ENCODE measurements around the gene FER1L5. TPM values are rescaled to one million over a fixed set of nuclear protein-coding genes. Genes with fewer than 3 reads are reported as not detected.

The FER1L5 gene
- 3.4 TPM for polyA plus RNA-seq (ENCODE audit: insufficient read length)

DNA sequence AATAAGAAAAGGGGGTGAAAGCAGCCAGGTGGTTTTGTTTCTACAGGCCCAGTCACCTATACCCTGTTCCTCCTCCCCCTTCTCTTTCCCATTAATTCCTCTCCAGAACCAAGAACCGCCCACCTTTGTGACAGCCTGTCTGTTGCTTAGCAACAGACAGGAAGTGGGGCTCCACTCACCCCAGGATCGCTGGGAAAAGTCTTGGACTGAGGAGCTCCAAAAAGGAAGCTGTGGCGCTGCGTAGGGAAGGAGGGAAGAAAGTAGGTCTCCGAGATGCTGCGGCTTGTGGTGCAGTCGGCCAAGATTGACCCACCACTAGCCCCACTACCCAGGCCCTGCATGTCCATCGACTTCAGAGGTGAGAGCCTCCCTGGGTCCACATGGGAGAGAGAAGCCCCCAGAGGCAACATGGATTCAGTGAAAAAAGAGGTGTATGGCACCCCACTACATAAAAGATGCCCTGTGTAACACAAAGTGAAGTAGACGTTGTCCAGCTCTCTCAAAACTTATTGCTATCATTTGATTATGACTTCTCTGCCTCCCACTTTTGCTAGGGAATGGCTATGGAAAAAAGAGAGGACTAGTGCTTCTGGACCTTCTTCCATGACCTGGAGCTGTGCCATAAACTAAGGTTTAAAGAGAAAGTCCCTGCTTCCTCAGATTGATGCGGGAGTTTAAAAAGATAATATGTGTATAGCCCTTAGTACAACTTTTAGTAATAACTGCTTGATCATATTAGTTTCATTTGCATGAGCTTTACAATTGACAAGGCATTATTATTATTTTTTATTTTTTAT, at the start of gene FER1L5:
TSS of gene FER1L5 (plus strand) at position 201 of the 797 bp plus-strand sequence. CDS start at position 274, 73 bp downstream.
- DNase-seq (ENCODE audit: low read depth), result no peak

- DNase-seq (ENCODE audit: low read depth), result no peak
Measured at GRCh38 chr2:96594282-96594681, 48.3 kb upstream of the FER1L5 start.

DNA sequence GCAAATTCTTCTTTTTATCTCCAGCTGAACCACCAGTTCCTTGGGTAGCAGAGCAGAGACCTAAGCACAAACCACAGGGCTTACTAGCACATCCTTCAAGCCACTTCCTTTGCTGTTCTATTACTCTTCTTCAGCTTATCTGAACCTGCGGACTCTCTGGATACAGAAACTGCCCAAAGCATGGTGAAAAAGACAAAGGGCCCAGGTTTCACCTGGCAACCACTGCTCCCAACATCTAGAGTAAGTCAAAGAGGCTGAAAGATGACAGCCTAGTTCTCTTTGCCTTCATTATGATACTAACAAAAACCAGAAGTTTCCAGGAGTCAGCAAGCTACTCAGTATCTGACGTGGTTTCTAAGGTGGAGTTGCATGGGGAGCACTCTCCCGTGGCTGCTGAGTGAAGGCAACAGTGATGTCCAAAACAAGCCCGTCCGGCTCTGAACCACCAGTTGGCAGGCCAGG, 47.8 kb upstream of the FER1L5 start:
- DNase-seq (ENCODE audit: low read depth), result no peak

DNA sequence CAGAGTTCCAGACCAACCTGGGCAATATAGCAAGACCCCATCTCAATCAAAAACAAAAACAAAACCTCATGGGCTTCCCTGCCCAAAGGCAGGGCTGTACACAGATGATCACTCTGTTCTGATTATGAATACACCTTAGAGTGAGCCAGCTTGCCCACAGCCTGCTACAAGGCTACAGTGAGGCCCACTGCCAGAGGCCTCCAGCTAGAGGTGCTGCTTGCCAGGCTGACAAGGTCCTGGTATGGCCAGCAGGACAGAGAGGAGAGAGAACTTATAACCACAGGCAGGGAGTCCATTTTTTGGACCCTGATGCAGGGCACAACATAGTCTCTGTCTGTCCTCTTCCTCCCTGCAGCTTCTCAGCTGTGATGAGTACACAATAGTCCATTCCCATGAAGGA, 46.0 kb upstream of the FER1L5 start:
- DNase-seq (ENCODE audit: low read depth), result no peak

- DNase-seq (ENCODE audit: low read depth), result no peak
Measured at GRCh38 chr2:96599941-96600340, 42.6 kb upstream of the FER1L5 start.

DNA sequence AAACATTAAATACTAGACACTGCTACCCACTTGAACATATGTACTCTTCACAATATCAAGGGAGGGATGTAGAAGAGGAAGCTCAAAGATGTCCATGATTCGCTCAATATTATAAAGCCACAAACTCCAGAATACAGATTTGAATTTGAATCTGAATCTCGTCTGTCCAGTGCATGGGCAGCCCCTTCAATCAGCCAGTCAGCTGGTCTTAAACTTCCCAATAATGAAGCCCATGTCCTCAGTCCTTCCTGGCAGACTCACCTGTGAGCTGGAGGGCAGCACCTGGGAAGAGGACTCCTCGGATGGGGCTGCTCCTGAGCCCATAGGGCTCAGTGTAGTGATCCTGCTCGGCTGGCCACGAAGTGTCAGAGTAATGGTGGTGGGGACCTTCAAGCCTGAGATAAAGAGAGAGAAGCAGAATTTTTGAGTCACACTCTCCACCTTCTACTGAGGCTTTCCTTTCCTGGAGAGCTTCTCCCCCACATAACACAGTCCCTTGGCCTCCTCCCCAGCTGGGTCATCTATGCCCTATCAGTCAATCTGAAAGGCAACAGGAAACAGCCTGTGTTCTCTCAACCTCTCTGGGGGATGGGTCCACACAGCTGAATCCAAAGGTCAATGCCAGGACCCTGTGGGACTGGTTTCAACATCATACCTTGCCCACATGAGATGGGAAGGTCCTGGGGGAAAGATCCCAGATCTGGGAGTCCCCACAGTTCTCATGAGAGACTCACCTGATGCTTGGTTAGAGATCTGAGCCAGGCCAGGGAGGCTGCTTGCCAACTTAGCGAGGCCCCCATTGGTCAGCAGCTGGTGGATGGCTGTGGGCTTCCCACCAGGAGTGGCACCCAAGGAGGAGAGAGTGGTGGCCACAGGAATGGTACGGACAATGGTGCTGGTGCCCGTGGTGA, 40.9 kb upstream of the FER1L5 start:
- DNase-seq (ENCODE audit: low read depth), result no peak

- DNase-seq (ENCODE audit: low read depth), result no peak
Measured at GRCh38 chr2:96602330-96602823, 40.2 kb upstream of the FER1L5 start.

DNA sequence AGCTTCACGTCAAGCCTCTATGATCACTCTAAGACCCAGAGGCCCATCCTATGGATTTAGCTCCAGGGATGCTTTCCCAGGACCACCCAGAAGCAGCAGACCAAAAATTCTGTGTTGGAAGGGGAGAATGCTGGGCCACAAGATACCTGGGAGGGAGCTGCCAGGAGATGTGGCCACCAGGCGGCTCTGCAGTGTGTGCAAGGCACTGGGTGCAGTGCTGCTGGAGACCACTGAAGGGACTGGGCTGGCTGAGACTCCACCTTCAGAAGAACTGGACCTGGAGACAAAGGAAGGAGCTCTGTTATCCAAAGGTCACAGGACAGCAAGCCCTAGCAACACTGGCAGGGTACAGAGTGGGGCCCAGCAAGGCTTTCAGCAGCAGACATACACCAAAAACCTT, 38.5 kb upstream of the FER1L5 start:
- no peak for DNase-seq (ENCODE audit: low read depth)

DNA sequence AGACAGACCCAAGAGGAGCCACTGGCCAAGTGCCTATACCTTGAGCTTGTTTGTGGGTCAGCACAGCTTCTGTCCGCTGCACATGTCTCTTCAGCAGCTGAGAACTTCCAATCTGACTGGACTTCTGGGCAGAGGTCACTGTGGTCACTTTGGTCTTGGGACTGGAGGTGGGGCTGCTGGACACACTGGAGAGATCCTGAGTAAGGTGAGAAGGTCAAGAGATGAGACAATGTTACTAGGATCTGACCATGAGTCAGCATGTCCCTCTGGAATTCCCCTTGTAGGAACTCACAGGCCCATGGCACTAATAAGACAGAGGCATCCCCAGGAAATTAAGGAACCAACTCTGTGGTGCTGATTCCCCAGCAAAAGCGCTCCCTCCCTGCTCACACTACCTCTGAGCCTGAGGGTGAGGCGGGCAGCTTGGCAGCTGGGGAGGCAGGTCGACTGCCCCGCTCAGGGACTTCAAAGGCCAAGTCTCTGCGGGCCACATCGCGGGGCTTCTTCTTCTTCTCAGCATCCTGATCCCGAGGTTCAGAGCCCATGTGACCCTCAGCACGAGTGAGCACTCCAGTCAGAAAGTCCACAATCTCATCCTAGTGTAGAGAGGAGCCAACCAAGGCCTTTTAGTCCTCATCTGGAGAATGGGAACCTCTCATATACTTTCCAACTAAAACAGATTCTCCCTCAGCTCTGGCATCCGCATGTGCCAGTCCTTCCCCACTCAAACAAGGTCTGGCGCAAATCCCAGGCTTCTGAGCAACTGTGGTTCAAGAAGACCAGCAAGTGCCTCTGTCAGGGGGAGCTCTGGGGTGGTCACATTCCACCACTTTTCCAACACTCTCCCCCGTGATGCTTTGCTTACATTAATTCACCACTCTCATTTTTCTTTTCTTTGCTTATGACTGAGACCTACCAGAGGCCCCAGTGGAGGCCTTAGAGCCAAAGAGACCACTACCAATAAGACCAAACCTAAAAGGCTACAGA, 33.8 kb upstream of the FER1L5 start:
- DNase-seq (ENCODE audit: low read depth), result no peak

DNA sequence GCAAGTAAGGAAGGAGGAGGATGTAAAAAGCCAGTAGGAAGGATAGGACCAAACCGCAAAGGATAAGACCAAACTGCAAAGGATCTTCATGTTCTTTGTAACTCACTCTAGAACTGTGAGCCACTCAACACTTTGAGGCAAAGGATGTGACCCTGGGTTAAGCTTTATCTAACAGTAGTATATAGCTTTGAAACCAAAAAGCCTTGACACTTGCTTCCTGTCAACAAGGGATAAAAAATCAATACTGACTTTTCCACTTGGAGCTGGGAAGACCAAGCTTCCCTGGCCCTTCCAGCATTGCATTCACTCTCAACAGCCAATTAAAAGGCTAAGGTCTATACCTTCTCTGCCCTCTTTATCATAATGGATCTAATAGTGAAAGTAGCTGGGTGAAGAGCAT, 26.4 kb upstream of the FER1L5 start:
- DNase-seq (ENCODE audit: low read depth), result no peak

GRCh38 chr2:96616535-96616934, 26.0 kb upstream of the FER1L5 start:
- no peak for DNase-seq (ENCODE audit: low read depth)

DNA sequence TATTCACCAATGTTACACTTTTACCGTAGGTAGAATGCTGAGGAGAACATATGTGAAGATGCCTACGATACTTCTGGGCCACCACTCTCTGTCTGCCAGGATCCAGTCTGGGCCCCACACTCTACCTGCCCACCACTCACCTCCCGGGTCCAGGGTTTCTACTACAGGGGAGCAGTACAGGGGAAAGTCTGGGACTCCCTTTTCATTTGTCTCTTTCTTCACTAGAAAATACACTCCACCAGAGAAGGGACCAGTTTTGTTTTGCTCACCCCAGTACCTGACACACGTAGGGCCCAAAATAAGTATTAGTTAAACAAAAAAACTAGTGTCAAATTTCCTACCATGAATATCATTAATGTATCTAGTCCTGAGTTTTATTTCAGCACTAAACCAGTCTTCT, 25.6 kb upstream of the FER1L5 start:
- no peak for DNase-seq (ENCODE audit: low read depth)

GRCh38 chr2:96618596-96619283, 23.8 kb upstream of the FER1L5 start:
- no peak for DNase-seq (ENCODE audit: low read depth)

DNA sequence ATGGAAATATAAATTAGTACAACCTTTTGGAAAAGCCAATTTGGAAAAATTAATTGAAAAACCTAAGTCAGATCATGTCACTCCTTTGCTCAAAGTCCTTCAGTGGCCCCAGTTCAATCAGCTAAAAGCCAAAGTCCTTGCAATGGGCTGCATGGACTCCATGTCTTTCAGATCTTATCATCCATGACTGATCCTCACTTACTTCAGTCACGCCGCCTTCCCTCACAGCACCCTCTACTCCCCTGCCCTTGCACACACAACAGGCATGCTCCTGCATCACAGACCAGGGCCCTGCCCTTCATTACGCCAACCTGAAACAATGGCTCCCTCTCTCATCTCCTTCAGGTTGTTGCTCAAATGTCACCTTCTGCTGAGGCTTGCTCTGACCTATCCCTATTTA, 20.0 kb upstream of the FER1L5 start:
- DNase-seq (ENCODE audit: low read depth), result no peak

GRCh38 chr2:96623116-96623515, 19.4 kb upstream of the FER1L5 start:
- no peak for DNase-seq (ENCODE audit: low read depth)

DNA sequence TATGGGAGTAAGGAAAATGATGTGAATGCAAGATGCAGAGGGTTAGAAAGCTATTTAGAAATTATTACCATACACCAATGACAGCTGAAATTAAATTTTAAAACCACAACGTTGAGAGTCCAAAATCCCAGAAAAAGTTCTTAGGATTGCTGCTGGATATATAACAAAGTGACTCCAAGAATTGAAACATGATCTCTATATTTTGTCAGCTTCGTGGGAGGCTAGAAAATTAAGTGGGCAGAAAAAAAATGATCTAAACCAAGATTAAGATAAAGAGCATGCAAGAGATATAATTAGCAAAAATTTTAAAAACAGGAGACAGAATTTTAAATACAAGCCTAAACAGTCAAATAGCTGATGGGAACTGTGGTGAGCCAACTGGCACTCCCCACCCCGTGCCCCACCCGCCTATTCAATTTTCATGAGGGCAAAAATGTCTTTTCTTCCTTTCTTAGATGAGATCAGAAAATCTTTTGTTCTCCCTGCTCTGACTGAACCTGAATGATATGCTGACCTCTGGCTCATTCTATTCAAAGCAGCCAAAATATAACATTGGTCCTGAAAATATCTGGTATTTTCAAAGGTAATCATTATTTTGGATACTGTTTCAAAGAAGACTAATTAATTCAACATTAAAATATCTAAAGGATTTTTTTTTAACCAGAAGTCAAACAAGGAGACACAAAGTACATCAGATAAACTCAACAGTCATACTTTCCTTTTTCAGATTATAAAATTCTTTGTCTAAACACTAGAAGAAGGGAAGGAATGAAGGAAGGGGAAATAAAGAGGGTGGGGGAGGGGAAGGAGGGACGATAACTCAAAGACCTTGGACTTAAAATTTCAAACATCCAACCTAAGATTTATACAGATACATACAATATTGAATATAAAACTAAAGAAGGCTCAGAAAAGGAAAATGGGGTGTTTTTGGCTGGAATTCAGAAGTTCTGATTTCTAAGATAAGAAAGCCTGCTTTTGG, 16.7 kb upstream of the FER1L5 start:
- no peak for DNase-seq (ENCODE audit: low read depth)

- DNase-seq (ENCODE audit: low read depth), result no peak
Measured at GRCh38 chr2:96626553-96626942, 16.0 kb upstream of the FER1L5 start.

GRCh38 chr2:96631804-96632435, 10.6 kb upstream of the FER1L5 start:
- DNase-seq (ENCODE audit: low read depth), result no peak

DNA sequence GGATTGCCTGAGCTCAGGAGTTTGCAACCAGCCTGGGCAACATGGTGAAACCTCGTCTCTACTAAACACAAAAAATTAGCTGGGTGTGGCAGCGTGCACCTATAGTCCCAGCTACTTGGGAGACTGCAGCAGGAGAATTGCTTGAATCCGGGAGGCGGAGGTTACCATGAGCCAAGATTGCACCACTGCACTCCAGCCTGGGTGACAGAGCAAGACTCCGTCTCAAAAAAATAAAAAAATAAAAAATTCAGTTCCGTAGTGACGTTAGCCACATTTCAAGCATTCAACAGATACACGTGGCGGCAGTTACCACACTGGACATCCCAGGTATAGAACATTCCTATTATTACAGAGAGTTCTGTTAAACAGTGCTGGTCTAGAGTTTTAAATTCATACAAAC, 8.9 kb upstream of the FER1L5 start:
- no peak for DNase-seq (ENCODE audit: low read depth)

All from forelimb muscle (tissue), 1 donor.